Measurements from ENCODE around the gene SMIM33. TPM values are rescaled to one million over a fixed set of nuclear protein-coding genes. Genes with fewer than 3 reads are reported as not detected.
A peak's percentile ranks its signal among the peaks of the same experiment; 100 is the strongest.
"Not testable (repeated sequence)": the region's sequence is repeated elsewhere in the genome, so short reads cannot be mapped to it uniquely, and the experiment has no call there.

Gene SMIM33
- total and polyA plus RNA-seq, 9 of the 15 experiments (the other 6 are each of a cell fraction or from before 2014, with no cell fraction given), result not detected

DNA sequence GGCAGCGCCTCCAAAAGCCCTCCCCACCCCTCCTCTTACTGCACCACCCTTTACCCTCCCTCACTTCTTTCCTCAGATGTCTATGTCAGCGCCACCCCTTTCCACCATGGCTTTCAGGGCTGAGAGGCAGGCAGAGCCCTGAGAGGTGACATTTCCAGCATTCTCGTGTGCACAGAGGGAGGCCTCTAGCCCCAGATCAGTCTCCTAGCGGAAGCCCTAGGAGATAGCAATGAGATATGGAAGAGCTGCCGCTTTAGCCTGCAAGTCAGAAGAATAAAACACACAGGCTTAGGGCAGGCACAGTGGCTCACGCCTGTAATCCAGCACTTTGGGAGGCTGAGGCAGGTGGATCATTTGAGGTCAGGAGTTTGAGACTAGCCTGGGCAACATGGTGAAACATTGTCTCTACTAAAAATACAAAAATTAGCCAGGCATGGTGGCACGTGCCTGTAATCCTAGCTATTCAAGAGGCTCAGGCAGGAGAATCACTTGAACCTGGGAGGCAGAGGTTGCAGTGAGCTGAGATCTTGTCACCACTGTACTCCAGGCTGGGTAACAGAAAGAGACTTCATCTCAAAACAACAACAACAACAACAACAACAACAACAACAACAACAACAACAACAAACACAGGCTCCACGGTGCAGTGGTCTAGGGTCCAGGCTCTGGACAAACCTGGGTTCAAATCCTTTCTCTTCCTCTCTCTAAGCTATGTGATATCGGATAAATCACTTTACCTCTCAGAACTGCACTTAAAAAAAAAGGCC is 8.0 kb downstream of the SMIM33 start (continued):
- TF ChIP-seq DMBX1 (CRISPR knock-in tag; IDR thresholded peaks at IDR 0.05; ENCODE audit: borderline replicate concordance), result peak; percentile 64; the same call in 1 of the 2 replicates
- peak; percentile 74 for TF ChIP-seq SMARCA4 (IDR thresholded peaks at IDR 0.05)
- TF ChIP-seq BHLHE40 (IDR thresholded peaks at IDR 0.05; ENCODE audit: low read length), result peak; percentile 54; the same call in 1 of the 2 replicates
- TF ChIP-seq, protein P1, sequence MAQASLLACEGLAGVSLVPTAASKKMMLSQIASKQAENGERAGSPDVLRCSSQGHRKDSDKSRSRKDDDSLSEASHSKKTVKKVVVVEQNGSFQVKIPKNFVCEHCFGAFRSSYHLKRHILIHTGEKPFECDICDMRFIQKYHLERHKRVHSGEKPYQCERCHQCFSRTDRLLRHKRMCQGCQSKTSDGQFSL (CRISPR knock-in tag; IDR thresholded peaks at IDR 0.05), result not testable (repeated sequence)
- TF ChIP-seq, protein P1 (tag; IDR thresholded peaks at IDR 0.05), result peak in 1 of 2 experiments; percentile 68; a peak in 2 of 4 replicates
- peak; percentile 45 for TF ChIP-seq BRD9 (IDR thresholded peaks at IDR 0.05; ENCODE audit: low read depth, partially characterized antibody)
- TF ChIP-seq SMARCE1 (IDR thresholded peaks at IDR 0.05), result peak; percentile 51; the same call in 1 of the 2 replicates
- TF ChIP-seq, protein P2, sequence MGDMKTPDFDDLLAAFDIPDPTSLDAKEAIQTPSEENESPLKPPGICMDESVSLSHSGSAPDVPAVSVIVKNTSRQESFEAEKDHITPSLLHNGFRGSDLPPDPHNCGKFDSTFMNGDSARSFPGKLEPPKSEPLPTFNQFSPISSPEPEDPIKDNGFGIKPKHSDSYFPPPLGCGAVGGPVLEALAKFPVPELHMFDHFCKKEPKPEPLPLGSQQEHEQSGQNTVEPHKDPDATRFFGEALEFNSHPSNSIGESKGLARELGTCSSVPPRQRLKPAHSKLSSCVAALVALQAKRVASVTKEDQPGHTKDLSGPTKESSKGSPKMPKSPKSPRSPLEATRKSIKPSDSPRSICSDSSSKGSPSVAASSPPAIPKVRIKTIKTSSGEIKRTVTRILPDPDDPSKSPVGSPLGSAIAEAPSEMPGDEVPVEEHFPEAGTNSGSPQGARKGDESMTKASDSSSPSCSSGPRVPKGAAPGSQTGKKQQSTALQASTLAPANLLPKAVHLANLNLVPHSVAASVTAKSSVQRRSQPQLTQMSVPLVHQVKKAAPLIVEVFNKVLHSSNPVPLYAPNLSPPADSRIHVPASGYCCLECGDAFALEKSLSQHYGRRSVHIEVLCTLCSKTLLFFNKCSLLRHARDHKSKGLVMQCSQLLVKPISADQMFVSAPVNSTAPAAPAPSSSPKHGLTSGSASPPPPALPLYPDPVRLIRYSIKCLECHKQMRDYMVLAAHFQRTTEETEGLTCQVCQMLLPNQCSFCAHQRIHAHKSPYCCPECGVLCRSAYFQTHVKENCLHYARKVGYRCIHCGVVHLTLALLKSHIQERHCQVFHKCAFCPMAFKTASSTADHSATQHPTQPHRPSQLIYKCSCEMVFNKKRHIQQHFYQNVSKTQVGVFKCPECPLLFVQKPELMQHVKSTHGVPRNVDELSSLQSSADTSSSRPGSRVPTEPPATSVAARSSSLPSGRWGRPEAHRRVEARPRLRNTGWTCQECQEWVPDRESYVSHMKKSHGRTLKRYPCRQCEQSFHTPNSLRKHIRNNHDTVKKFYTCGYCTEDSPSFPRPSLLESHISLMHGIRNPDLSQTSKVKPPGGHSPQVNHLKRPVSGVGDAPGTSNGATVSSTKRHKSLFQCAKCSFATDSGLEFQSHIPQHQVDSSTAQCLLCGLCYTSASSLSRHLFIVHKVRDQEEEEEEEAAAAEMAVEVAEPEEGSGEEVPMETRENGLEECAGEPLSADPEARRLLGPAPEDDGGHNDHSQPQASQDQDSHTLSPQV (IDR thresholded peaks at IDR 0.05), result peak; percentile 88
- TF ChIP-seq, protein P3, sequence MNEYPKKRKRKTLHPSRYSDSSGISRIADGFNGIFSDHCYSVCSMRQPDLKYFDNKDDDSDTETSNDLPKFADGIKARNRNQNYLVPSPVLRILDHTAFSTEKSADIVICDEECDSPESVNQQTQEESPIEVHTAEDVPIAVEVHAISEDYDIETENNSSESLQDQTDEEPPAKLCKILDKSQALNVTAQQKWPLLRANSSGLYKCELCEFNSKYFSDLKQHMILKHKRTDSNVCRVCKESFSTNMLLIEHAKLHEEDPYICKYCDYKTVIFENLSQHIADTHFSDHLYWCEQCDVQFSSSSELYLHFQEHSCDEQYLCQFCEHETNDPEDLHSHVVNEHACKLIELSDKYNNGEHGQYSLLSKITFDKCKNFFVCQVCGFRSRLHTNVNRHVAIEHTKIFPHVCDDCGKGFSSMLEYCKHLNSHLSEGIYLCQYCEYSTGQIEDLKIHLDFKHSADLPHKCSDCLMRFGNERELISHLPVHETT (CRISPR knock-in tag; conservative IDR thresholded peaks at IDR 0.05 in 1 of 2, IDR thresholded peaks at IDR 0.05 in 1 of 2), result peak in 1 of 2 experiments; percentile 64; a peak in 2 of 4 replicates

Data from K562 (cell line).